C4-2B (cell line): ENCODE data around the gene PATJ.
"Not testable (repeated sequence)": the region's sequence is repeated elsewhere in the genome, so short reads cannot be mapped to it uniquely, and the experiment has no call there.

Experiments
- H3K27ac ChIP-seq: fragments of 450-650 bp; 2 replicates; pipeline ENCODE4 v1.5.1; 2017
- CTCF ChIP-seq: fragments of 450-650 bp; conservative IDR thresholded peaks from 2 replicates; pipeline ENCODE4 v1.5.1; 2017; ENCODE audit warnings: mild to moderate bottlenecking
- ZFX ChIP-seq: fragments of 450-650 bp; IDR thresholded peaks from 2 replicates; pipeline ENCODE4 v1.6.1; 2017

The PATJ gene

GRCh38 chr1:61926597-61926996 lies 184.3 kb downstream of the PATJ start:
- no peak overlapping the region for H3K27ac ChIP-seq
- no peak for TF ChIP-seq ZFX
- TF ChIP-seq CTCF: no peak

GRCh38 chr1:61930116-61930645 lies 187.9 kb downstream of the PATJ start:
- H3K27ac ChIP-seq: no peak overlapping the region
- TF ChIP-seq CTCF (no peak), ZFX (no peak)

GRCh38 chr1:61931587-61932279 lies 189.5 kb downstream of the PATJ start:
- no peak for TF ChIP-seq ZFX
- TF ChIP-seq CTCF: no peak
- H3K27ac ChIP-seq: no peak overlapping the region

GRCh38 chr1:61935516-61935915 lies 193.2 kb downstream of the PATJ start:
- TF ChIP-seq ZFX: no peak
- no peak for TF ChIP-seq CTCF
- no peak overlapping the region for H3K27ac ChIP-seq

- no peak overlapping the region for H3K27ac ChIP-seq
- no peak for TF ChIP-seq CTCF
- TF ChIP-seq ZFX: no peak
Measured at GRCh38 chr1:61936839-61937238, 194.6 kb downstream of the PATJ start.

GRCh38 chr1:61941794-61942193 lies 199.5 kb downstream of the PATJ start:
- TF ChIP-seq CTCF (no peak), ZFX (no peak)
- no peak overlapping the region for H3K27ac ChIP-seq

GRCh38 chr1:61942856-61943255 lies 200.6 kb downstream of the PATJ start:
- no peak overlapping the region for H3K27ac ChIP-seq
- TF ChIP-seq CTCF: no peak
- TF ChIP-seq ZFX: no peak

GRCh38 chr1:61948685-61949084 lies 206.4 kb downstream of the PATJ start:
- H3K27ac ChIP-seq: not testable (repeated sequence)
